HG03066 (cell line): ENCODE measurements around the gene ADGRA3.
"Not testable (repeated sequence)": the region's sequence is repeated elsewhere in the genome, so short reads cannot be mapped to it uniquely, and the experiment has no call there.

Experiments
- ATAC-seq: cut with Tn5 transposase; IDR thresholded peaks from one replicate; pipeline ENCODE4 v1.9.1; 2021; ENCODE audit warnings: low read depth; ENCODE audit not compliant: unreplicated experiment

ADGRA3 gene

DNA sequence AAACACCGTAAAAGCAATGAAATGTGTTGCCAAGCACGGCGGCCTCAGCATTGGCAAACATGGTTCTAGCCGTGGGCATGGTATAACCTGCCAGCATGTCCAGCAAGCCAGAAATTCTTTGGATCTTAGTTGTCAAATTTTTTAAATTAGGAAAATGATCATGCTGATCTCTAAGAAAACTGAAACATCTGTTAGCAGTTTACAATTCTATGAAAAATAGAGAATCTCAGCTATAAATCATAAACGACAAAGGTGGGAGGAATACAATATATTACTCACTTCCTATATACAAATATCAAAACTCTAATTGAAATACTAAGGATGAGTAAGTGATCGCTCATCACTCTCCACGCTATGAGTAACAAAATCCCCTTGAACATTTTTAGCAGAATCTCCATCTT is 130.3 kb downstream of the ADGRA3 start:
- no peak for ATAC-seq

- ATAC-seq, result no peak
Observed at GRCh38 chr4:22384154-22384553, 131.7 kb downstream of the ADGRA3 start.

GRCh38 chr4:22382216-22382615 is 133.7 kb downstream of the ADGRA3 start:
- ATAC-seq, result not testable (repeated sequence)

- ATAC-seq, result no peak
Observed at GRCh38 chr4:22372986-22373385, 142.9 kb downstream of the ADGRA3 start.

DNA sequence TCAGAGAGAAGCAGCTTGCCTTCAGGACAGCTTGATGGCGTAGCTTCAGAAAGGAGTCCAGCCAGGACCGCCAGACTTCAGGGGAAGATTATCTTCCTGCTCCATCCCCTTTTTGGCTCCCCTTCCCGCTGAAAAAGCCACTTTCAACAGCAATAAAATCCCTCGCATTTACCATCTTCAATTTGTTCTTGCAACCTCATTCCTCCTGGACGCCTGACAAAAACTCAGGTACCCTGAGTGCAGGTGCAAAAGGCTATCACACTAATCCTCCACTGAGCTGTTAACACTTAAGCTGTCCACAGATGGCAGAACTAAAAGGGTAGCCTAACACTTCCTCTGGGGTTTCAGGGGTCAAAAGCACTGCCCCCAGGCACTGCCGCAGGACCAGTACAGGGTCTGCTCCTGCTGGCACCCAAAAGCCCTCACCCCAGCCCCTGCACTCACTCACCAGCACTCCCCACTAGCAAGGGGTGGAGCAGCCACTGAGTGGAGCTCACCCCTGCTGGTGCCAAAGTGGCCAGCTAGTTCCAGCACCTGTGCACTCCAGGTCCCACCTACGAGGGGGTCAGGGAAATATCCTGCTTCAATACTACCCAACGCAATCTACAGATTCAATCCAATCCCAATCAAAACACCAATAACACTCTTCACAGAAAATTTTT is 145.8 kb downstream of the ADGRA3 start:
- no peak for ATAC-seq

- ATAC-seq, result no peak
Observed at GRCh38 chr4:22363787-22364186, 152.1 kb downstream of the ADGRA3 start.

DNA sequence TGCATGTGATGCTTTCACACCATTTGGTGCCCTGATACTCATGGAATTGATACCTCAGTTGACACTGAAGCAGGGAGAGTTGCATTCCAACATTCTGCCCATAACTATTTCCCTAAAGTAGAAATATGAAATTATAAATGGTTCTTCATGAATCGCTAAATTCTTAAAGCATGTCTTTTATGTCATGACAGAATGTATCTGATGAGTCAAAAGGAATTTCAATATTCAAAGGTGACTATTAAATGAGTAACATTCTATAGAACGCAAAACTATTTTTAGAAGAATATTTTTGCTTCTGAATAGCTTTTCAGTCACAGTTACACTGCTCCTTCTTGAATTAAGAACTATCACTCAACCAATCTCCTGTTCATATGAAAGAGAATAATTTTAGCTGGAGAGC is 152.8 kb downstream of the ADGRA3 start:
- ATAC-seq, result no peak

GRCh38 chr4:22356987-22357596 is 158.8 kb downstream of the ADGRA3 start:
- ATAC-seq, result no peak

GRCh38 chr4:22348410-22348809 is 167.5 kb downstream of the ADGRA3 start:
- ATAC-seq, result no peak

DNA sequence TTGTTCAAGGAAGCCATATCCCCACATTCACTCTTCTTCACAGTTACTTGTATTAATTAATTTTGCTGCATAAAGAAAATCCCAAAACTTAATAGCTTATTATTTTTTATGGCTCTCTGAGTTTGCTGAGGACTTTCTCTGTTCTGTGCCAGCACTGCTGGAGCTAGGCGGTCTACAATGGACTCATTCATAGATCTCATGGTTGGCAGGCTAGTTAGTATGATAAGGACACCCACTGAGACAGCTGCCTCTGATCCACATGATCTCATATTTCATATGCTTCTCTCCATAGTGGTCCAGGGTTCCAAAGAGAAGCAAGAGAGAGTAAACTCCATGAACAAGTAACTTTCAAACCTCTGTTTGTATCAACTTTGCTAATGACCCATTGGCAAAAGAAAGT is 170.2 kb downstream of the ADGRA3 start:
- no peak for ATAC-seq

- ATAC-seq, result no peak
Observed at GRCh38 chr4:22345055-22345454, 170.8 kb downstream of the ADGRA3 start.

- ATAC-seq, result no peak
Observed at GRCh38 chr4:22343606-22344005, 172.3 kb downstream of the ADGRA3 start.

DNA sequence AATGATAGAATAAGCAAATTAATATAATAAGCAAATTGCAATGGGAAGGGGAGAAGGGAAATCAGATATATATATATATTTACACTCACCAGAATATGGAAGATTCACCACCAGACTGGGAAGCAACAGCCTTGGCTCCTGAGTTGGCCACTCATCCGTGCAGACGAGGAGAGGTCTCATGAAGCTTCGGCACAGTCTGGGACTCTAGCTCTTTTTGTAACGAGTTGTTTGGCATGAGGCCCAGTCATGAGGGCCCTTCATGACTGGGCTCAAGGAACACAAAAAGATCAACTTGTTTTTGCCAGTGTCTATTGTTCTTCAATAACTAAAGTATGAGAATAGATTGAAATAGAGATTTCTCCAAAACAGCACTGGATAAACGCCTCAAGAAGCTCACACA is 176.4 kb downstream of the ADGRA3 start:
- no peak for ATAC-seq

GRCh38 chr4:22338796-22339195 is 177.1 kb downstream of the ADGRA3 start:
- ATAC-seq, result no peak
